ENCODE data around the gene SARS2. TPM values are rescaled to one million over a fixed set of nuclear protein-coding genes. Genes with fewer than 3 reads are reported as not detected.

Gene SARS2
- total RNA-seq, 1 experiment from 2014 or later = 19.9 TPM

DNA sequence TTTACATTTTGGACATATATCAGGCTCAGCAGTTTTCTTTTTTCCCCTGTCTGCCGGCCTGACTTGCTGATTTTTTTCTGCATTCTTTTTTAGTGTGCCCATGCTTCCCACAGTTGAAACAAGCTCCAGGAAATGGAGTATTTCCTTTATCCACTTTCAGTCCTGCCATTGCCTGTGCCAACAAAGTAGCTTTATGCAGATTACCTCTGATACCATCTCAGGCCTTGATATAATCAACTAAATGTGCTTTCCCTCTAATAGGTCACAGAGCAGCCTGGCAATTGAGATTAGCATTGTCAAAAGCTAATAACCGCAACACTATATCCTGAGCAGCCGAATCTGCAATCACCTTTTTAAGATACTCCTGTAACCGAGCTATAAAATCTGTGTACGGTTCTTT is 9.4 kb upstream of the SARS2 start:
- Histone ChIP-seq H3K4me1 (replicated peaks) (no peaks in the 10 kb centered on the region), H3K27ac (no peak overlapping the region), H3K36me3 (no peaks in the 10 kb centered on the region), H3K9me3 (replicated peaks) (0 out of 2 replicates have a peak, but pooled peaks cover 1% of the 10 kb centered on the region), H3K4me3 (no peak overlapping the region), H3K27me3 (replicated peaks) (no peaks in the 10 kb centered on the region)
- no peak for DNase-seq (ENCODE audit: low read depth in 1 of 2, low spot score in 2 of 2)

- Histone ChIP-seq H3K4me1 (replicated peaks) (0 out of 2 replicates have a peak, but pooled peaks cover 9% of the 10 kb centered on the region), H3K27ac (no peak overlapping the region), H3K36me3 (peaks cover 24% of the 10 kb centered on the region), H3K9me3 (replicated peaks) (0 out of 2 replicates have a peak, but pooled peaks cover 4% of the 10 kb centered on the region), H3K4me3 (no peak overlapping the region), H3K27me3 (replicated peaks) (no peaks in the 10 kb centered on the region)
- no peak for DNase-seq (ENCODE audit: low read depth in 1 of 2, low spot score in 2 of 2)
These were observed 3.0 kb upstream of the SARS2 start for GRCh38 chr19:38933544-38933943.

- DNase-seq (ENCODE audit: low read depth in 1 of 2, low spot score in 2 of 2) = no peak
- Histone ChIP-seq H3K9me3 (replicated peaks) (0 out of 2 replicates have a peak, but pooled peaks cover 4% of the 10 kb centered on the region), H3K27ac (no peak overlapping the region), H3K36me3 (peaks cover 24% of the 10 kb centered on the region), H3K27me3 (replicated peaks) (no peaks in the 10 kb centered on the region), H3K4me1 (replicated peaks) (0 out of 2 replicates have a peak, but pooled peaks cover 9% of the 10 kb centered on the region), H3K4me3 (no peak overlapping the region)
These were observed 2.0 kb upstream of the SARS2 start for GRCh38 chr19:38932425-38933179.

DNA sequence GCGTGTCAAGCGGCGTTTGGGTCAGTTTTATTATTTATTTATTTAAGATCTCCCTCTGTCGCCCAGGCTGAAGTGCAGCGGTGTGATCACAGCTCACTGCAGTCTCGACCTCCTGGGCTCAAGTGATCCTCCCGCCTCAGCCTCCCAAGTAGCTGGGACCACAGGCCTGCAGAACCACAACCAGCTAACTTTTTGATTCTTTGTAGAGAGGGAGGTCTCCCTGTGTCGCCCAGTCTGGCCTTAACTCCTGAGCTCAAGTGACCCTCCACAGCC is 894 bp upstream of the SARS2 start:
- DNase-seq (ENCODE audit: low read depth in 1 of 2, low spot score in 2 of 2) = no peak
- Histone ChIP-seq H3K4me1 (replicated peaks) (0 out of 2 replicates have a peak, but pooled peaks cover 9% of the 10 kb centered on the region), H3K27me3 (replicated peaks) (no peaks in the 10 kb centered on the region), H3K36me3 (peaks cover 24% of the 10 kb centered on the region), H3K9me3 (replicated peaks) (0 out of 2 replicates have a peak, but pooled peaks cover 4% of the 10 kb centered on the region), H3K27ac (peak overlapping the region; percentile 67; the same call in 1 of the 2 replicates), H3K4me3 (peak overlapping the region; percentile 58)

DNA sequence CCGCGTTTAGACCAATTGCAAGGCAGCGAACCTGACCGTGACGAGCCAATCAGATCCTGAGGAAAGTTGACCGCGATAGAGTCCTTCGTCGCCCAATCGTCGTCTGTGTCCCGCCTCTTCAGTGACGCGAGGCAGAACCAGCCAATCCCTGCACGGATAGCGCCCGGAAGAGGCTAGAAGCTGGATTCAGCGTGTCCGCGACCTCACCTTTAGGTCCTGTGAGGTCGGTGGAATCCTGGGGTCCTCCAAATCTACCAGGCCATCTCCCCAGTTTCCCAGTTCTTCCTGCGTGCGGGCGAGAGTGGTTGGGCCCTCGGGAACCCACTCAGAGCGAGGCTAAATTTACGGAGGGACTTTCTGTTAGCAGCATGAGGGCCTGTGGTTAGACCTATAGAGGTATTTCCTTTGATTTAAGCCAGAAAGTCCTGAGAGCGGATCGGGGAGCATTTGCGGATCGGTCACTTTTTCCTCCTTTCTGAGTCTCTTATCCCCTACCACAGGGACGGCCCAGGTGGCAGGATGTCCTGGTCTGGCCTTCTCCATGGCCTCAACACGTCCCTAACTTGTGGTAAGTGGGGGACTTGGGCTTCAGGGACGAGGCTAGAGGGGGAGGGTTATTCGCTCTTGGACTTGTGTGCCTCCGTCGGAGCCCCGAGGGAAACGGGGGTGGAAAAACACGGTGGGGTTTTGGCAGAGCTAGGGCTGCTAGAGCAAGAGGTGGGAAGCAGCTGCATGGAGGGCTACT is 385 bp upstream of the SARS2 start, which contains the start of gene MRPS12:
TSS of gene MRPS12 (plus strand) at position 169 of the 745 bp plus-strand sequence. CDS start at position 520, 351 bp downstream.
- no peaks in the 10 kb centered on the region for H3K27me3 ChIP-seq (replicated peaks)
- 0 out of 2 replicates have a peak, but pooled peaks cover 4% of the 10 kb centered on the region for H3K9me3 ChIP-seq (replicated peaks)
- H3K36me3 ChIP-seq = peaks cover 25% of the 10 kb centered on the region
- peak within 1 kb of the TSS; percentile 67 for H3K27ac ChIP-seq
- H3K4me3 ChIP-seq = peak within 1 kb of the TSS; percentile 58
- peak in 1 of 2 experiments; percentile 99 for DNase-seq (ENCODE audit: low read depth in 1 of 2, low spot score in 2 of 2)
- H3K4me1 ChIP-seq (replicated peaks) = 0 out of 2 replicates have a peak, but pooled peaks cover 9% of the 10 kb centered on the region

DNA sequence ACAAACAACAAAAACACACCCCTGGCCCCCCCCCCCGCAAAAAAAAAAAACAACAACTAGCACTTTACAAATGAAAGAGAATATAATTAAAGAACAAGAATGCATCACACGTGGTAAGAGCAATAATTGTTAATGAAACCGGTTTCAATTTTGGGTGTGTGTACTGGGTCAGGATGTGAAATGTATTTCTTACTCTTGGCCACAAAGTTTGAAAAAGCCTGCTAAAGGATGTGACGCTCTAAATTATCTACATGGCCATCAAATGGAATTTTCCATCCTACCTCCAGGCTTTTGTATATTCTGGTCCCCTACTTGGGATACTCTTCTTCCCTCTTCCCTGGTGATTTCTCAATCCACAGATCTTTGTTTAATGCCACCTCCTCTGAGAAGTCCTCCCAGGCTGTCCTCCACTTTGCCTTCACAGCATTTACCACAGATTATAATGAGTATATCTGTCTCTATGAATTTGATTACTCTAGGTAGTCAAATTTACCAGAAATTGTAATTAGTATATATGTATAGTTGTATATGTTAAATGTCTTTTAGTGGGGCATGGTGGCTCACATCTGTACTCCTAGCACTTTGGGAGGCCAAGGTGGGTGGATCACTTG is 2.1 kb downstream of the SARS2 start:
- H3K4me3 ChIP-seq = no peak overlapping the region
- no peak overlapping the region for H3K27ac ChIP-seq
- 0 out of 2 replicates have a peak, but pooled peaks cover 9% of the 10 kb centered on the region for H3K4me1 ChIP-seq (replicated peaks)
- H3K36me3 ChIP-seq = peaks cover 31% of the 10 kb centered on the region
- no peaks in the 10 kb centered on the region for H3K27me3 ChIP-seq (replicated peaks)
- no peaks in the 10 kb centered on the region for H3K9me3 ChIP-seq (replicated peaks)
- no peak for DNase-seq (ENCODE audit: low read depth in 1 of 2, low spot score in 2 of 2)

GRCh38 chr19:38924388-38924787 is 6.2 kb downstream of the SARS2 start:
- Histone ChIP-seq H3K4me1 (replicated peaks) (no peaks in the 10 kb centered on the region), H3K27ac (no peak overlapping the region), H3K27me3 (replicated peaks) (no peaks in the 10 kb centered on the region), H3K4me3 (no peak overlapping the region), H3K9me3 (replicated peaks) (no peaks in the 10 kb centered on the region), H3K36me3 (peaks cover 20% of the 10 kb centered on the region)
- no peak for DNase-seq (ENCODE audit: low read depth in 1 of 2, low spot score in 2 of 2)

- peaks cover 20% of the 10 kb centered on the region for H3K36me3 ChIP-seq
- no peak overlapping the region for H3K4me3 ChIP-seq
- no peak for DNase-seq (ENCODE audit: low read depth in 1 of 2, low spot score in 2 of 2)
- H3K27me3 ChIP-seq (replicated peaks) = no peaks in the 10 kb centered on the region
- no peaks in the 10 kb centered on the region for H3K4me1 ChIP-seq (replicated peaks)
- H3K27ac ChIP-seq = no peak overlapping the region
- no peaks in the 10 kb centered on the region for H3K9me3 ChIP-seq (replicated peaks)
These were observed 8.1 kb downstream of the SARS2 start for GRCh38 chr19:38922482-38922881.

DNA sequence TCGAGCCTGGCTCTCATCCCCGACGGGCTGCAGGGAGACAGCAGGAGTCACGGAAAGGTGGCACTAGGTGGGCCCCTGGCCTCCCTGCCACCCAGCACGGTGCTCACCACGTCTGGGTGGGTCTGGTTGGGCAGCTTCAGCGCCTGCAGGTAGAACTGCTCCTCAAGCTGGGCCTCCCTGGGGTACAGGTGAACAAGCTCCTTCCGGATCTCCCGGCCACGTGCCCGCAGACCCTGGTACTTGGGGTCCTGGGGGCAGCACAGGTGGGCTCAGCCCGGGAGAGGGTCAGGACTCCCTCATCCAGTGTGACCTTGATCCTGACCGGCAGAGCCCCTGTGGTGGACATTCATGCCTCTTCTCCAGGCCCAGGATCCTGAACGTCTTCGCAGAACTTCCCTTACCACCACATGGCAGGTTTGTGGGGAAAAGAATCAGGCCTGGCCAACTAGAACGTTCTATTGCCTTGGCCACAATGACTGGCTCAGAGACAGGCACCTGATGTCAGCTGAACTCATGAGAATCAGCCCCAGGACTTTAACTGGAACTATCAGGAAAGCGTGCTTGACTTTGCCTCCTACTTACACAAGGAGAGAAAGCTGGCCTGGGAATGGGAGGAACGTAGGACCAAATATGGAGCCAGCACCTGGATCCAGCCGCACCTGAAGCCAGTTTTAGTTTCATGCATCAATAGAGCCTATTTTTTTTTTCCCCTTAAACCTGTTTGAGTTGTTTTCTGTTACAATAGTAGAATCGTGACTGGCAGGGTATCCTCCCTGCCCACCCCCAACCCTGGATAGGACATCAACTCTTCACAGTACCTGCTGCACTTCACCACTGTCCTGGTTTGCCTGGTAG is 8.9 kb downstream of the SARS2 start:
- Histone ChIP-seq H3K4me1 (replicated peaks) (no peaks in the 10 kb centered on the region), H3K36me3 (peaks cover 20% of the 10 kb centered on the region), H3K4me3 (no peak overlapping the region), H3K9me3 (replicated peaks) (no peaks in the 10 kb centered on the region), H3K27ac (no peak overlapping the region), H3K27me3 (replicated peaks) (no peaks in the 10 kb centered on the region)
- DNase-seq (ENCODE audit: low read depth in 1 of 2, low spot score in 2 of 2) = no peak

DNA sequence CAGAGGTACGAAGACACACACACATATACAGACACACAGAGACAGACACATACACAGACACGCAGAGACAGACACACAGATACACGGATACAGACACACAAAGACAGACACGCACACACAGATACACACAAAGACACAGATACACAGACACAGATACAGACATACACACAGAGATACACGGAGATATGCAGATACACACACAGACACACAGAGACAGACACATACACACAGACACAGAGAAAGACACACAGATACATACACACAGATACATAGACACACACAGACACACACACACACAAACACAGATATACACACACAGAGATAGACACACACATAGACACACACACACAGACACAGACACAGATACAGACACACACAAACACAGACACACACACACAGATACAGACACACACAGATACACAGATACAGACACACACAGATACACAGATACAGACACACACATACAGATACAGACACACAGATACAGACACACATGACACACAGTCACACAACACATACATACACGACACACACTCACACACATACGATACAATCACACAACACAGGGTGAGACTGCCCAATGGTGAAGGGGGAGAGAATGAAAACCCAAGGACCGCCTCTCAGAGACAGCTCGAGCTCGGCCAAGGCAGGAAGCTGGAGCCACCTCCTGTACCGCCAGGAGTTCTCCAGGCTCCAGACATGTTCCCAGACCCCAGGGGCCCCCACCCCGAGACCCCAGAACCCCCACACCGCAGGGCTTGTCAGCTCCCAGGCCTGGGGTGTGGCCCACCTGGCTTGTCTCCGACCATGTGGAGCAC is 9.8 kb downstream of the SARS2 start:
- no peak for DNase-seq (ENCODE audit: low read depth in 1 of 2, low spot score in 2 of 2)
- Histone ChIP-seq H3K4me1 (replicated peaks) (no peaks in the 10 kb centered on the region), H3K4me3 (no peak overlapping the region), H3K27me3 (replicated peaks) (no peaks in the 10 kb centered on the region), H3K36me3 (peaks cover 18% of the 10 kb centered on the region), H3K27ac (no peak overlapping the region), H3K9me3 (replicated peaks) (no peaks in the 10 kb centered on the region)

DNA sequence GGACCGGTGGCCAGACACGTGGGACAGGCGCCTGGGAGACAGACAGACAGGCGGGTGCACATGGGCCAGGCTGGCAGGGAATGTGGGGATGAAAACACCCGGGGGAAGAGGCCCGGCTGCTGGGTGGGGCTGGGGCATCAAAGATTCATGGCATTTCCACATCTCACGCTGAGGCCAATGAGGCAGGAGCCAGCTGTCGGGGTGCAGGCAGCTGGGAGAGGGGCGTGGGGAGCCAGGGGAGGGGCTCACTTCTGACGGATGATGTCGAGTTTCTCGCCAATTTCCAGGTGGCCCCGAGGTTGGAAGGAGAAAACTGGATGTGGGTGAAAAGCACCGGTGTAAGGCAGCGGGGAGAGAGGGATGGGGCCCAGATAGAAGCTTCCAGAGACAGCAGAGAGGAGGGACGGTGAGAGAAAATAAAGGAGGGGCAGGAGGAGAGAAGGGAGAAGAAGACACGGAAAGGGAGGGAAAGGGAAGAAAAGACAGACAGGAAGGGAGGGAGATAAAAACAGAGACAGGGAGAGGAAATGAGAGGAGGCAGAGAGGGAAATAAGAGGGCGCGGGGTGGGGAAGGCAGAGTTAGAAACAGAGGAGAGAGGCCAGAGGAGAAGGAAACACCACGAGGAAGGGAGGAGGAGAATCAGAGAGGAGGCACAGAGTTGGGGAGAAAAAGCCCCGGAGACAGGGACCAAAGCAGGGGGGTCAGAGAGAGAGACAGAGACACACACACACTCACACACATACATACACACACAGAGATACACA is 10.5 kb downstream of the SARS2 start:
- H3K4me3 ChIP-seq = no peak overlapping the region
- no peaks in the 10 kb centered on the region for H3K9me3 ChIP-seq (replicated peaks)
- no peaks in the 10 kb centered on the region for H3K27me3 ChIP-seq (replicated peaks)
- no peak overlapping the region for H3K27ac ChIP-seq
- peaks cover 12% of the 10 kb centered on the region for H3K36me3 ChIP-seq
- DNase-seq (ENCODE audit: low read depth in 1 of 2, low spot score in 2 of 2) = no peak
- H3K4me1 ChIP-seq (replicated peaks) = no peaks in the 10 kb centered on the region

GRCh38 chr19:38918526-38918925 is 12.0 kb downstream of the SARS2 start:
- Histone ChIP-seq H3K4me1 (replicated peaks) (no peaks in the 10 kb centered on the region), H3K27me3 (replicated peaks) (no peaks in the 10 kb centered on the region), H3K4me3 (no peak overlapping the region), H3K9me3 (replicated peaks) (no peaks in the 10 kb centered on the region), H3K27ac (no peak overlapping the region), H3K36me3 (peaks cover 3% of the 10 kb centered on the region; the same call in 1 of the 2 replicates)
- DNase-seq (ENCODE audit: low read depth in 1 of 2, low spot score in 2 of 2) = no peak

All from SJSA1 (cell line).